AG04449 (cell line): ENCODE results near the gene RABEP1.

ENCODE experiments used
- CTCF ChIA-PET: fragments of 350-600 bp; formaldehyde crosslinking; extraction: SDS; loops from one replicate; lab custom pipeline; 2021; ENCODE audit warnings: antibody characterized with exemption; lab: Yijun Ruan, JAX
- POLR2A ChIA-PET: fragments of 400-600, 350-600 bp; formaldehyde crosslinking; extraction: SDS; loops from one replicate; lab custom pipeline; 2020; ENCODE audit warnings: antibody characterized with exemption, inconsistent platforms; lab: Yijun Ruan, JAX
- DNase-seq: peaks from one replicate; pipeline ENCODE4 v3.0.0-alpha.2; 2010; ENCODE audit warnings: low read depth, low spot score
- H3K4me3 ChIP-seq: 2 replicates; pipeline ENCODE4 v1.5.1; 2011; ENCODE audit warnings: low read depth, mild to moderate bottlenecking, control low read depth, low read length
- CTCF ChIP-seq: IDR thresholded peaks from one replicate; pipeline ENCODE4 v1.5.1; 2011; ENCODE audit warnings: mild to moderate bottlenecking, moderate library complexity, low read length, control low read depth, inconsistent platforms; ENCODE audit not compliant: insufficient read depth; ENCODE audit errors: missing control alignments

RABEP1 gene

DNA sequence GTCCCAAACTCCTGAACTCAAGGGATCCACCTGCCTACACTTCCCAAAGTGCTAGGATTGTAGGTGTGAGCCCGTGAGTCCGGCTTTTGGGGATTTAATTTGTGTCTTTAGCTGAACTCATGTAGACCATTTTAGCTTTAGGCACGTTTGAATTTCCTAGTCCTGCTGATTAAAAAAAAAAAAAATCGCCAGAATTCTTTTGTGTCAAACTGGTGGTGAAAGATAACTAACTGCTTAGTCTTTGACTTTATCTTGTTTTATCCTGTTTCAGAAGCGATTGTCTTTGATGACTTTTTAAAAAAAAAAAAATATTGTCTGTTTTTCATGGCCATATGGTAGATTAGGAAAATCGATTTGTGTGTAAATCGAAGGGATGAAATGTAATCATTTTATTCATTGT, 2.6 kb downstream of the RABEP1 start:
- no peak for DNase-seq
- TF ChIP-seq CTCF = no peak
- H3K4me3 ChIP-seq = no peak overlapping the region
- POLR2A ChIA-PET = no interaction called here
- CTCF ChIA-PET = interaction anchor here (1.1 kb wide), 1 partner anchor 13 kb away, joined by 3 read pairs; no protein-coding TSS in a partner anchor

DNA sequence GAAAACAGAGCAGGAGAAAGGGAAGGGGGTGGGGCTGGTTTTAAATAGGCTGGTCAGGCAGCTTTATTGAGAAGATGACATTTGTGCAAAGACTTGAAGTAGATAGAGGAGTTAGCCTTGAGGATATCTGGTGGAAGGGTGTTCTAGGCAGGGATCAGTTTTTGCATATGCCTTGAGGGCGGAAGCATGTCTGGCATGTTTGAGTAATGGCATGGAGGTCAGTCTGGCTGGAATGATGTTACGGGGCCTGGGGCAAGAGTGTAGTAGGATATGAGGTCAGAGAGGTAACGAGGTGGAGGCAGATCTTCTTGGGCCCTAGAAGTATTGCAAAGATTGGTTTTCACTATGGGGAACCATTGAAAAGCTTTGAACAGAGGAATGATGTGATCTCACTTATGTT, 4.8 kb downstream of the RABEP1 start:
- no peak overlapping the region for H3K4me3 ChIP-seq
- CTCF ChIA-PET = no interaction called here
- POLR2A ChIA-PET = no interaction called here
- DNase-seq = no peak
- no peak for TF ChIP-seq CTCF

- no peak overlapping the region for H3K4me3 ChIP-seq
- POLR2A ChIA-PET = no interaction called here
- no peak for DNase-seq
- CTCF ChIA-PET = interaction anchor here (1.7 kb wide), 1 partner anchor 13 kb away, joined by 3 read pairs; no protein-coding TSS in a partner anchor
- TF ChIP-seq CTCF = no peak
Measured at GRCh38 chr17:5291683-5292350, 9.7 kb downstream of the RABEP1 start.

GRCh38 chr17:5297245-5297644, 15.2 kb downstream of the RABEP1 start:
- no peak for TF ChIP-seq CTCF
- CTCF ChIA-PET = interaction anchor here (0.7 to 3.7 kb wide), 3 partner anchors 9 to 142 kb away, joined by 3 to 40 read pairs (median 3); partner anchors contain the start of gene C1QBP
- no peak for DNase-seq
- H3K4me3 ChIP-seq = no peak overlapping the region
- POLR2A ChIA-PET = no interaction called here

DNA sequence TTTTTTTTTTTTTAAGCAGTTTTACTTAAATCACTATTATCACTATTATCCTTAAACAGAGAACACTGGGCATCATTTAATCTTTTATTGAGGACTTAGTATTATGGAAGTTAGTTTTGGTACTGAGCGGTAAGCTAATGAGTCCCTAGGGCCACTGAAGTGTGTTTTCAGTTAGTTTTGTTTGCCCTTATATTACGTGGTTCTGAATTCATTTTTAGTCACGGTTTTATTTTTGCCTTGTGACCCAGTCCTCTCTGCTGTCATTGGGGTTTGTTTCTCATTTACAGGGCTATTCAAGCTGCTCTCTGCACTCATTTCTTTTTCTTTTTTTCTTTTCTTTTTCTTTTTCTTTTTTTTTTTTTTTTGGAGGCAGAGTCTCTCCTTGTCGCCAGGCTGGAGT, 17.3 kb downstream of the RABEP1 start:
- no peak for DNase-seq
- H3K4me3 ChIP-seq = no peak overlapping the region
- ChIA-PET POLR2A (no interaction called here), CTCF (no interaction called here)
- no peak for TF ChIP-seq CTCF

GRCh38 chr17:5304636-5305035, 22.6 kb downstream of the RABEP1 start:
- POLR2A ChIA-PET = interaction anchor here (0.5 kb wide), 1 partner anchor 94 kb away, joined by 3 read pairs; no protein-coding TSS in a partner anchor
- CTCF ChIA-PET = interaction anchor here (0.7 to 3.8 kb wide), 4 partner anchors 8 to 135 kb away, joined by 3 to 40 read pairs (median 5); partner anchors contain the start of gene C1QBP
- H3K4me3 ChIP-seq = no peak overlapping the region
- no peak for TF ChIP-seq CTCF
- DNase-seq = no peak
